ENCODE data around the gene PTPRG. TPM values are rescaled to one million over a fixed set of nuclear protein-coding genes. Genes with fewer than 3 reads are reported as not detected.

Gene PTPRG
- total RNA-seq, 2 experiments from 2014 or later = 0.03 to 0.05 TPM

DNA sequence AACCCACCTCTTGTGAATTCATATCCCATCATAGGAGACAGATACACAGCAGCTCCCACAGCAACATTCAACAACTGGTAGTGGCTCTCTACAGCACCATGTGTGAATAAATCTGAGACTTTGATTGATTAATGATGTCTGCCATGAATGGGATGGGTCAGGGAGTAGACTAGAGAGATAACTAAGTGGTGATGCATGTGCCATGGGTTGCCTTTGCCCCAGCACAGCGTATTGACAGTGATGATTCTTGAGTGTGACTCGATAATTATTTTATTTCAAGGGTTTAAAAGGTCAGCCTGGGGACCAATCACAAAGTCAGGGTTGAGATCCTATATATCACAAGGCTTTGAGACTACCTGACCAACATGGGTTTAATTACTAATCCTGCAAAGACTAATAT lies 295.9 kb downstream of the PTPRG start:
- no peaks in the 10 kb centered on the region for H3K27me3 ChIP-seq (ENCODE audit: control insufficient read depth in 1 of 2, insufficient read depth in 2 of 2, low read length in 2 of 2)
- ChIA-PET POLR2A (no interaction called here), CTCF (no interaction called here)
- intact Hi-C loops (cut with DNase I, micrococcal nuclease) = loop anchor here in 1 of 2 experiments (5.0 kb wide), 1 partner anchor 335 kb away; no protein-coding TSS in a partner anchor
- Mint-ChIP-seq H3K36me3 (ENCODE audit: low read depth) (no peaks in the 10 kb centered on the region), H3K4me1 (ENCODE audit: low read depth) (no peaks in the 10 kb centered on the region), H3K9me3 (no peaks in the 10 kb centered on the region), H3K27ac (no peak overlapping the region), H3K4me3 (no peak overlapping the region), H3K27me3 (peaks cover 8% of the 10 kb centered on the region)
- H3K4me3 ChIP-seq (ENCODE audit: low read length) = no peak overlapping the region
- ATAC-seq (ENCODE audit: poor library complexity) (no peak), DNase-seq (no peak)
- no peak overlapping the region for H3K27ac ChIP-seq (ENCODE audit: low read depth in 1 of 2, low read length in 2 of 2)
- TF ChIP-seq, protein P1, sequence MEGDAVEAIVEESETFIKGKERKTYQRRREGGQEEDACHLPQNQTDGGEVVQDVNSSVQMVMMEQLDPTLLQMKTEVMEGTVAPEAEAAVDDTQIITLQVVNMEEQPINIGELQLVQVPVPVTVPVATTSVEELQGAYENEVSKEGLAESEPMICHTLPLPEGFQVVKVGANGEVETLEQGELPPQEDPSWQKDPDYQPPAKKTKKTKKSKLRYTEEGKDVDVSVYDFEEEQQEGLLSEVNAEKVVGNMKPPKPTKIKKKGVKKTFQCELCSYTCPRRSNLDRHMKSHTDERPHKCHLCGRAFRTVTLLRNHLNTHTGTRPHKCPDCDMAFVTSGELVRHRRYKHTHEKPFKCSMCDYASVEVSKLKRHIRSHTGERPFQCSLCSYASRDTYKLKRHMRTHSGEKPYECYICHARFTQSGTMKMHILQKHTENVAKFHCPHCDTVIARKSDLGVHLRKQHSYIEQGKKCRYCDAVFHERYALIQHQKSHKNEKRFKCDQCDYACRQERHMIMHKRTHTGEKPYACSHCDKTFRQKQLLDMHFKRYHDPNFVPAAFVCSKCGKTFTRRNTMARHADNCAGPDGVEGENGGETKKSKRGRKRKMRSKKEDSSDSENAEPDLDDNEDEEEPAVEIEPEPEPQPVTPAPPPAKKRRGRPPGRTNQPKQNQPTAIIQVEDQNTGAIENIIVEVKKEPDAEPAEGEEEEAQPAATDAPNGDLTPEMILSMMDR (IDR thresholded peaks at IDR 0.05) = no peak
- no peaks in the 10 kb centered on the region for H3K36me3 ChIP-seq (ENCODE audit: insufficient read depth, low read length)
- no peaks in the 10 kb centered on the region for H3K4me1 ChIP-seq (ENCODE audit: insufficient read depth, low read length)
- no peaks in the 10 kb centered on the region for H3K9me3 ChIP-seq (ENCODE audit: control insufficient read depth in 1 of 2, insufficient read depth in 1 of 2, low read length in 2 of 2)

DNA sequence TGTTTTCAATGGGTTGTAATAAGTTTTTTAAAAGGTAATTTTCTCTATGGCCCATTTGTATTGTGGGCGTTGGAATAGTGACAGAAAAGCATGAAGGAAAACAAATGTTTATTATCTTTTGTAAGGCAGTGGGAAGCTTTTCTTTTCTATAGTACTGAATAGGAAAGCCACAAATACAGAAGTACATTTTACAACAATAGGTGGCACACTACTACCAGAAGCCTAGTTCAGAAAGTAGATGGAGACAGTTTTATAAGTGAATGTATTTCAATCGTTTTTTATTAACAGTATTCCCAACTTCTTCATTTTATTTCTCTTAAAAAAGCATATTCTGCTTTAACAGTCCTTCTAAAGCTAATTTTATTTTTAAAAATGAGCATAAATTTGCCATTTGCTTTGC lies 296.7 kb downstream of the PTPRG start:
- no peaks in the 10 kb centered on the region for H3K9me3 Mint-ChIP-seq
- H3K9me3 ChIP-seq (ENCODE audit: control insufficient read depth in 1 of 2, insufficient read depth in 1 of 2, low read length in 2 of 2) = no peaks in the 10 kb centered on the region
- TF ChIP-seq, protein P1 (IDR thresholded peaks at IDR 0.05) = no peak
- no peaks in the 10 kb centered on the region for H3K4me1 ChIP-seq (ENCODE audit: insufficient read depth, low read length)
- no peak overlapping the region for H3K4me3 Mint-ChIP-seq
- ChIA-PET POLR2A (no interaction called here), CTCF (interaction anchor here (0.9 kb wide), 1 partner anchor 9 kb away, joined by 3 read pairs; no protein-coding TSS in a partner anchor)
- H3K27ac Mint-ChIP-seq = no peak overlapping the region
- H3K27me3 ChIP-seq (ENCODE audit: control insufficient read depth in 1 of 2, insufficient read depth in 2 of 2, low read length in 2 of 2) = no peaks in the 10 kb centered on the region
- H3K36me3 ChIP-seq (ENCODE audit: insufficient read depth, low read length) = no peaks in the 10 kb centered on the region
- no peaks in the 10 kb centered on the region for H3K4me1 Mint-ChIP-seq (ENCODE audit: low read depth)
- peaks cover 8% of the 10 kb centered on the region for H3K27me3 Mint-ChIP-seq
- intact Hi-C loops (cut with DNase I, micrococcal nuclease) = loop anchor here in 1 of 2 experiments (5.0 kb wide), 1 partner anchor 334 kb away; no protein-coding TSS in a partner anchor
- DNase-seq (no peak), ATAC-seq (ENCODE audit: poor library complexity) (no peak)
- no peaks in the 10 kb centered on the region for H3K36me3 Mint-ChIP-seq (ENCODE audit: low read depth)
- H3K4me3 ChIP-seq (ENCODE audit: low read length) = no peak overlapping the region
- H3K27ac ChIP-seq (ENCODE audit: low read depth in 1 of 2, low read length in 2 of 2) = no peak overlapping the region

DNA sequence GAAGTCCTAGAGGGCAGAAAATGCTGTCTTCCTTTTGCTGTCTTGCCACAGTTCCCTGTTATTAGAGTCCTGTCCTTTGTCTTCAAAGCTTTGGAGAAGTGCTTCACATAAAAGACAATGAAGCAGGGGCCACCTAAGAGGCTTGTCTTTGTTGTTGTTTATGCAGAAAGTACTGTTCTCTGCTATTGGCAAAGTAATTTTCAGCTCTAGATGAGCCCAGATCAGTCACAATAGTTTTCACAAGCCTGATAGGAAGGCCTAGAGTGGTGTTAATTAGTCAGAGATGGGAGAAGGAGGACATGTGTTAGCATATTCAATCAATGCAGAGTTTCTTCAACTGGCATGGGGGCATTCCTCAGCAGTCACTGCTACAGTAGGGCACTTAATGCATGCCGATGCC lies 300.0 kb downstream of the PTPRG start:
- Histone ChIP-seq H3K4me3 (ENCODE audit: low read length) (no peak overlapping the region), H3K9me3 (ENCODE audit: control insufficient read depth in 1 of 2, insufficient read depth in 1 of 2, low read length in 2 of 2) (no peaks in the 10 kb centered on the region), H3K4me1 (ENCODE audit: insufficient read depth, low read length) (no peaks in the 10 kb centered on the region), H3K27ac (ENCODE audit: low read depth in 1 of 2, low read length in 2 of 2) (no peak overlapping the region), H3K27me3 (ENCODE audit: control insufficient read depth in 1 of 2, insufficient read depth in 2 of 2, low read length in 2 of 2) (no peaks in the 10 kb centered on the region), H3K36me3 (ENCODE audit: insufficient read depth, low read length) (no peaks in the 10 kb centered on the region)
- ChIA-PET POLR2A (no interaction called here), CTCF (interaction anchor here (0.8 kb wide), 1 partner anchor 9 kb away, joined by 3 read pairs; no protein-coding TSS in a partner anchor)
- intact Hi-C loops (cut with DNase I, micrococcal nuclease) = no loop called here
- Mint-ChIP-seq H3K9me3 (no peaks in the 10 kb centered on the region), H3K36me3 (ENCODE audit: low read depth) (no peaks in the 10 kb centered on the region), H3K27ac (no peak overlapping the region), H3K4me3 (no peak overlapping the region), H3K4me1 (ENCODE audit: low read depth) (no peaks in the 10 kb centered on the region), H3K27me3 (peaks cover 7% of the 10 kb centered on the region)
- TF ChIP-seq, protein P1 (IDR thresholded peaks at IDR 0.05) = no peak
- ATAC-seq (ENCODE audit: poor library complexity) = no peak
- no peak for DNase-seq

Measured in CD4-positive, alpha-beta T cell (primary cell).